ENCODE data around the gene FBXO9.

The FBXO9 gene

GRCh38 chr6:53090576-53090975, 25.4 kb downstream of the FBXO9 start:
- H4K20me1 ChIP-seq (ENCODE audit: low read depth, low read length), result no peaks in the 10 kb centered on the region
- no peak overlapping the region for H3K27ac ChIP-seq (ENCODE audit: low read depth, low read length)
- no peak overlapping the region for H3K4me3 ChIP-seq (ENCODE audit: insufficient read depth, low read length, poor library complexity, severe bottlenecking)
- H3K9me3 ChIP-seq (ENCODE audit: insufficient read depth, low read length), result no peaks in the 10 kb centered on the region
- no peak overlapping the region for H3K4me2 ChIP-seq (ENCODE audit: low read depth, low read length, poor library complexity, severe bottlenecking)
- no peak overlapping the region for H2AFZ ChIP-seq (ENCODE audit: low read depth, low read length, severe bottlenecking)
- H3F3A ChIP-seq (ENCODE audit: insufficient read depth), result peaks cover 10% of the 10 kb centered on the region; the same call in 1 of the 2 replicates
- peaks cover 50% of the 10 kb centered on the region for H3K36me3 ChIP-seq (ENCODE audit: low read length)
- no peak overlapping the region for H3K9ac ChIP-seq (ENCODE audit: low read length)
- no peak for TF ChIP-seq EZH2phosphoT487 (conservative IDR thresholded peaks at IDR 0.05; ENCODE audit: low read length)
- TF ChIP-seq, protein P1, sequence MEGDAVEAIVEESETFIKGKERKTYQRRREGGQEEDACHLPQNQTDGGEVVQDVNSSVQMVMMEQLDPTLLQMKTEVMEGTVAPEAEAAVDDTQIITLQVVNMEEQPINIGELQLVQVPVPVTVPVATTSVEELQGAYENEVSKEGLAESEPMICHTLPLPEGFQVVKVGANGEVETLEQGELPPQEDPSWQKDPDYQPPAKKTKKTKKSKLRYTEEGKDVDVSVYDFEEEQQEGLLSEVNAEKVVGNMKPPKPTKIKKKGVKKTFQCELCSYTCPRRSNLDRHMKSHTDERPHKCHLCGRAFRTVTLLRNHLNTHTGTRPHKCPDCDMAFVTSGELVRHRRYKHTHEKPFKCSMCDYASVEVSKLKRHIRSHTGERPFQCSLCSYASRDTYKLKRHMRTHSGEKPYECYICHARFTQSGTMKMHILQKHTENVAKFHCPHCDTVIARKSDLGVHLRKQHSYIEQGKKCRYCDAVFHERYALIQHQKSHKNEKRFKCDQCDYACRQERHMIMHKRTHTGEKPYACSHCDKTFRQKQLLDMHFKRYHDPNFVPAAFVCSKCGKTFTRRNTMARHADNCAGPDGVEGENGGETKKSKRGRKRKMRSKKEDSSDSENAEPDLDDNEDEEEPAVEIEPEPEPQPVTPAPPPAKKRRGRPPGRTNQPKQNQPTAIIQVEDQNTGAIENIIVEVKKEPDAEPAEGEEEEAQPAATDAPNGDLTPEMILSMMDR (IDR thresholded peaks at IDR 0.05; ENCODE audit: insufficient read depth, low read length, poor library complexity, severe bottlenecking), result no peak
- H3K79me2 ChIP-seq (ENCODE audit: insufficient read depth, low read length), result no peaks in the 10 kb centered on the region
- H3K9me2 ChIP-seq (replicated peaks; ENCODE audit: insufficient read depth, low read length), result no peaks in the 10 kb centered on the region
- no peaks in the 10 kb centered on the region for H3K27me3 ChIP-seq (ENCODE audit: low read length)

DNA sequence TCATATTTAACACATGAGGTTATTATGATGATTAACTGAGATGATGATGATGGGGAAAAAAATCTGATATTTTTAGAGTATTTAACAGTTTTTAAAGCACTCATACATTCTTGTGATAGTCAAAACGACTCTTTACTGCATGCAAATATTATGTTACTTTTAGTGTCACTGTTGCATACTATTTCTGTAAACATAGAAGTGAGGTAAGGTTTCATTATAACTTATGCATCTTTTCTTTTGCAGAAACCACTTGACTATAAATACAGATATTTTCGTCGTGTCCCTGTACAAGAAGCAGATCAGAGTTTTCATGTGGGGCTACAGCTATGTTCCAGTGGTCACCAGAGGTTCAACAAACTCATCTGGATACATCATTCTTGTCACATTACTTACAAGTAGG, 30.1 kb downstream of the FBXO9 start:
- Histone ChIP-seq H3K36me3 (ENCODE audit: low read length) (peaks cover 64% of the 10 kb centered on the region), H3K9ac (ENCODE audit: low read length) (no peak overlapping the region), H3K4me2 (ENCODE audit: low read depth, low read length, poor library complexity, severe bottlenecking) (no peak overlapping the region), H3K27ac (ENCODE audit: low read depth, low read length) (no peak overlapping the region), H3K9me2 (replicated peaks; ENCODE audit: insufficient read depth, low read length) (no peaks in the 10 kb centered on the region), H3K9me3 (ENCODE audit: insufficient read depth, low read length) (no peaks in the 10 kb centered on the region), H3K27me3 (ENCODE audit: low read length) (no peaks in the 10 kb centered on the region), H2AFZ (ENCODE audit: low read depth, low read length, severe bottlenecking) (no peak overlapping the region), H3F3A (ENCODE audit: insufficient read depth) (no peaks in the 10 kb centered on the region), H4K20me1 (ENCODE audit: low read depth, low read length) (no peaks in the 10 kb centered on the region), H3K79me2 (ENCODE audit: insufficient read depth, low read length) (no peaks in the 10 kb centered on the region), H3K4me3 (ENCODE audit: insufficient read depth, low read length, poor library complexity, severe bottlenecking) (no peak overlapping the region)
- no peak for TF ChIP-seq EZH2phosphoT487 (conservative IDR thresholded peaks at IDR 0.05; ENCODE audit: low read length)
- TF ChIP-seq, protein P1 (IDR thresholded peaks at IDR 0.05; ENCODE audit: insufficient read depth, low read length, poor library complexity, severe bottlenecking), result no peak

- H3K9me3 ChIP-seq (ENCODE audit: insufficient read depth, low read length), result no peaks in the 10 kb centered on the region
- H3K4me3 ChIP-seq (ENCODE audit: insufficient read depth, low read length, poor library complexity, severe bottlenecking), result no peak overlapping the region
- H3K4me2 ChIP-seq (ENCODE audit: low read depth, low read length, poor library complexity, severe bottlenecking), result no peak overlapping the region
- no peak overlapping the region for H2AFZ ChIP-seq (ENCODE audit: low read depth, low read length, severe bottlenecking)
- TF ChIP-seq, protein P1 (IDR thresholded peaks at IDR 0.05; ENCODE audit: insufficient read depth, low read length, poor library complexity, severe bottlenecking), result no peak
- TF ChIP-seq EZH2phosphoT487 (conservative IDR thresholded peaks at IDR 0.05; ENCODE audit: low read length), result no peak
- H3K79me2 ChIP-seq (ENCODE audit: insufficient read depth, low read length), result no peaks in the 10 kb centered on the region
- H3F3A ChIP-seq (ENCODE audit: insufficient read depth), result no peaks in the 10 kb centered on the region
- no peak overlapping the region for H3K9ac ChIP-seq (ENCODE audit: low read length)
- H3K9me2 ChIP-seq (replicated peaks; ENCODE audit: insufficient read depth, low read length), result no peaks in the 10 kb centered on the region
- no peak overlapping the region for H3K27ac ChIP-seq (ENCODE audit: low read depth, low read length)
- no peaks in the 10 kb centered on the region for H3K27me3 ChIP-seq (ENCODE audit: low read length)
- peaks cover 64% of the 10 kb centered on the region for H3K36me3 ChIP-seq (ENCODE audit: low read length)
- no peaks in the 10 kb centered on the region for H4K20me1 ChIP-seq (ENCODE audit: low read depth, low read length)
Observed at GRCh38 chr6:53095716-53096115, 30.5 kb downstream of the FBXO9 start.
